HL-60/S4 treated with retinoic acid at 250 ng/mL for 4 days and 3 days (cell line): ENCODE data around the gene SCARF1.

Experiments used
- in situ Hi-C: fragments of 300-500 bp; cut with MboI; formaldehyde crosslinking; loops from 2 replicates; pipeline ENCODE4 v1.7.0; 2022; ENCODE audit warnings: low sequenced_read_pairs

SCARF1 gene

DNA sequence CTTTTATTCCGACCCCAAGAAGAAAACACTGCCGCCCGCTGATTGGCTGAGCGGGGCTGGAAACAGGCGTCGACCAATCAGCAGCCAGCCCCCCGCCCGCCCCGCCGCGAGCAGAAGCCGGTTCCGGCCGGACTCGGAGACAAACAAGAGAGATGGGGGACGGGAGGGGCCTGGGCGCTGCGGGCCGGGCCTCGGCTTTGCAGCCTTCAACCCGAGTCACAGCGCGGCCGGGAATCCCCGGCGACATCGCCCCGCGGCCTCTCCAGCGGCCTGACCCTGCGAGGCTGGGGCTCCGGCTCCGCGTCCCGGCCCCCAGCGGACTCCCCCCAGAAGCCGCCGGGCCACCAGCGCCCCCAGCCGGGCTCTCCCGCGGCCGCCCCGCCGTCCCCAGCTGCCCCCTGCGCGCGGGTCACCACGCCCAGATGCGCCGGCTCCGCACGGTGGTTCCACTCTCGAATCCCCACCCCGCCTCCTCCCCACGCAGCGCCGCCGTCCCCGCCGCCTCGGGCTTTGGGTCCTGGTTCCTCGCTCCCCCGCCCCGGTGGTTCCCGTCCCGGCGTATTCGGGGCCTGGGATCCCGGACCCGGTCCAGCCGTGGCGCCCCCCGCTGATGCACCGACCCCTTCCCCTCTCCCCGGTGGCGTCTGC lies 16.6 kb downstream of the SCARF1 start:
- in situ Hi-C loops: no loop called here

DNA sequence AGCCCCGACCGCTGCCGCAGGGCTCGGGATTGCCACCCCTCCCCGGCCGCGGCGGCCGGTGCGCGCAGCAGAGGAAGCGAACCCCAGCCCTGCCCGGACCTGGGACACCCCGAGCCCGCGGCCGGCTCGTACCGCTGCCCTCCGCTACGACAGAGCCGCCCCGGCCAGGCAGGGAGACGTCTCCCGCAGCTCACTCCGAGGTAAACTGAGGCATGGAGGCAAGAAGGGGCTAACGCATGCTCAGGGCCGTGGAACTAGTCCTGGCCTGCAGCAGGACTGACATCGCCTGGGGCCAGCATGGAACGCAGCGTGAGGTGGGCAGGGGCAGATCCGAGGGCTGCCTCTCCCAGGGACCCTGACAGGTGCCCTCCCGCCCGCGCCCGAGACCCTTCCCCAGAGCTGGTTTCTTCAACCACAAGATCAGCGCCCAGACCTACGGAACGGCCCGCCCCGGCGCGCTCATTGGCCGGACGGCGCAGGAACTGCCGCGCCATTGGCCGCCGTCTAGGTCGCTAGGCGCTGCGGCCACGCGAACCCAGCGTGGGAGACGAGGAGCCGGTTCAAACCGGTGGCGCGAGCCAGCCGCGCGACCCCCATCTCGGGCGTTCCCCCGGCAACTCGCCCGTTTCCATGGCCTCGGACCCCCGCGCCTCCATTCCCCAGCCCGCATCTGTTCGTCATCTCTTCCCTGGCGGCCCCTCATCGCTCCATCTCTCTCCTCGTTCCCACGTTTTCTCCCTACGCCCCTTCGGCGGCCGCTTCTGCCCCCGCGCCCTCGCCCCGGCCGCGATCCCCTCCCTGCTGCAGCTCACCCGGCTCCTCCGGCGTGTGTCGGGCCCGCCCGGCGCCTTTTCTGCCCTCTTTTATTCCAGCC lies 17.3 kb downstream of the SCARF1 start, which contains the start of gene SLC43A2:
Gene SLC43A2 (minus strand): TSS at position 853 of the 874 bp plus-strand sequence. CDS start 960 bp downstream, outside the sequence.
- in situ Hi-C loops: no loop called here

DNA sequence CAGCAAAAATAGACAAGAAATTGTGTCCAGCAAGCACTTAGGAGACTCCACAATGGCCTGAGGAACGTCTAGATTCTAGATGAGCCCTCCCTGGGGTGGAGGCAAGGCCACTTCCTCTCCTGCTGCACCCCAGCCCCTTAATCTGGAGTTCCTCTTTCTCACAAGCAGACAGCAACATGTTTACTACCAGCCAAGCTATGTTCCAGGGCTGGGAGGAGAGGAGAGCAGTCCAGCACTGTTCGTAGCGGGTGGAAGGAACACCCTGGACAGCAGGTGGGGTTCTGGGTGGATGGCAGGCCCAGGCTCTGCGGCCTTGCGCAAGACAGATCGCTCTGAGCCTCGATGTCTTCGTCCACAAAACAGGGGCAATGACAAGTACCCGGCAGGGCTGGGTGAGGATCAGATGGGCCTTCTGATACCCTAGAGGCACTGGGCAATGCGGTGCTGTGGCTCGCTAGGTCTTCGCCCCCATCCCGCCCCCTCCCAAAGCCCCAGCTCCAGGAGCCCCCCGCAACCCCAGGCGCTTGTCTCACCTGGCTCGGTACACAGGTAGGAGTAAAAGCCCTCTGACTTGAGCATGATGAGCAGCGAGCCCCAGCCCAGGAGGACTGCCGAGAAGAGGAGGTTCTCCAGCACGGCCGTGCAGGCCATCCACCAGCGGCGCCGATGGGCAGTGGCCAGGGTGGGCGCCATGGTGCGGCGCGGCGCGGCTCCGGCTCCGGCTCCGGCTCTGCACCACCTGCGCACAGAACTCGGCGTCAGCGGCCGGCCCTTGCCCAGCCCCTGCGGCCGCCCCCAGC lies 18.1 kb downstream of the SCARF1 start:
- in situ Hi-C loops: no loop called here

- in situ Hi-C loops: no loop called here
Observed at GRCh38 chr17:1626333-1626732, 19.2 kb downstream of the SCARF1 start.

- in situ Hi-C loops: no loop called here
Observed at GRCh38 chr17:1625581-1625980, 20.0 kb downstream of the SCARF1 start.

DNA sequence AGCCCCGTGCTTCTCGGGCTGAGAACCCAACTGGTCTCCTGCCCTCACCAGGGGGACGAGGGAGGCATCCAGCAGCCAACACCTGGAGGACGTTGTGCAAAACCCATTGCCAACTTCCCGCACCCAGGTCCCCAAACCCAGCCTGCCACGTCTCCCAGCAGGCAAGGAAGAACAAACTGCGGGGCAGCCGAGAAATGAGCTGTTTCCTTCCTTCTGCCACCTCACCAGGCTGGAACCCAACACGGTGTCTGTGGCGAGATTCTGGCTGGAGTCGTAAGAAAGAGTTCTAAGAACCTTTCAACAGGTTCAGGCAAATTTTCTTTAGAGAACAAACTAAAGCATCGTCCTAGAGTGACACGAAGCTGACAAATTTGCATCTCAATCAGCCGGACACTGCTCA lies 20.5 kb downstream of the SCARF1 start:
- in situ Hi-C loops: no loop called here

GRCh38 chr17:1624650-1625049 lies 20.9 kb downstream of the SCARF1 start:
- in situ Hi-C loops: no loop called here

- in situ Hi-C loops: no loop called here
Observed at GRCh38 chr17:1623057-1623630, 22.4 kb downstream of the SCARF1 start.

GRCh38 chr17:1621273-1621954 lies 24.1 kb downstream of the SCARF1 start:
- in situ Hi-C loops: no loop called here

DNA sequence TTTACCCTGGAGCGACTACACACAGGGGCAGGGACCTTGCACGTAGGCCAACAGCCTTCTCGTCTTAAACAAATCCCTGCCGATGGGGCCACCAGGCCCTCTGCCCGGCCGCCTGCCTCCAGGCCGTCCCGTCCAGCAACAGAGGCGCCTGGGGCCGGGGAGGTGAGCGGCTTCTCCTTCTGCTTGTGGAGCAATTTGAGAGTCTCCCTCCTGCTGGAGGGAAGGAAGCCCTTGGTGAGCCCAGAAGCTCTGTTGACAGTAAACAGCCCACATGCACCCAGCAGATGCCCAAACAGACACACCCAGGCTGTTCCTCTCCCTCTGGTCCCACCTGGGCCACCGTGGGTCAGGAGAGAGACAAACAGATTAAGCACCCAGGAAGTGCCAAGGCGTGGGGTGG lies 25.0 kb downstream of the SCARF1 start:
- in situ Hi-C loops: no loop called here

DNA sequence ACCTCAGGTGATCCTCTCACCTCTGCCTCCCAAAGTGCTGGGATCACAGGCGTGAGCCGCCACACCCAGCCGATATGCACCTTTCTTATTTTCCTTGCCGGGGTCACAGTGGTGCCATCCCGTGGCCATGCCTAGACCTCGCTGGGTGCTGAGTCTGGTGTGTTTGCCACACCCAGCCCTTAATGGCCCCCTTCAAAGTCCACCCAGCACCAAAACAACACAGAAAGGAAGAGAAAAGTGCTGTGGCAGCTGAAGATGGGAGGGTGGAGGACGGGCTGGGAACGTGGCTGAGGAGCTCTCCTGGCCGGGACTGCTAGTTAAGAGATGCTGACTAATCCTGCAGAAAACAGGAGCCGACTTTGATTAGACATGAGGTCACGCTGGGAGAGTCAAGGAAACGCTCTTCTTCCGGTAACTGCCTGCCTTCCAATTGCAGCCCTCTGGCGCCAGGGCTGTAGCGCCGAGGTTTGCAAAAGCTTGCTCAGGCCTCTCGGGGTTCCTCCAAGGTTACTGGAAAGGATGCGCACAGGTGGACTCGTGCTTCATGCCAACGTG lies 27.8 kb downstream of the SCARF1 start:
- in situ Hi-C loops: no loop called here

DNA sequence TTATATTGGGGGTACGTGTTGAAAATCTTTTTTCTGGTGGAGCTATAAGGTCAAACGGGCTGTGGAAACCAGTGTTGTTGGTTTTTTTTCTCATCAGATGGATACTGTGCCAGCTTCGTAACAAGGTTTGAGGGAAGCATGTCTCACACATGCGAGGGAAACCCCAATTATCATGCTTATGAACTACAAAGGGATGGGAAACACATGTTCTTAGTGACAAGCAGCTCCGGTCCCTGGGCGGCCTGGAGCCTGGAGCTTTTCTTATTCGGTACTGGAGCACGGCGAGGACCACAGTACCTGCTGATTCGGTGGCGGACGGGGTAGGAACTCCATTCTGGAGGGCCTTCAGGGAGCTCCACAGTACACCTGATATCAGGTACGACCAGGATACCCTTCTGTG lies 29.4 kb downstream of the SCARF1 start:
- in situ Hi-C loops: no loop called here

GRCh38 chr17:1612400-1612799 lies 33.1 kb downstream of the SCARF1 start:
- in situ Hi-C loops: no loop called here

GRCh38 chr17:1611715-1612114 lies 33.8 kb downstream of the SCARF1 start:
- in situ Hi-C loops: no loop called here

GRCh38 chr17:1608676-1609075 lies 36.9 kb downstream of the SCARF1 start:
- in situ Hi-C loops: no loop called here

- in situ Hi-C loops: no loop called here
Observed at GRCh38 chr17:1607971-1608320, 37.6 kb downstream of the SCARF1 start.

- in situ Hi-C loops: no loop called here
Observed at GRCh38 chr17:1606352-1606985, 39.1 kb downstream of the SCARF1 start.

GRCh38 chr17:1605681-1606351 lies 39.7 kb downstream of the SCARF1 start:
- in situ Hi-C loops: no loop called here

GRCh38 chr17:1604831-1605528 lies 40.6 kb downstream of the SCARF1 start:
- in situ Hi-C loops: no loop called here
